NCI-H2029 treated with DMSO at 0.1 percent for 48 hours (cell line): ENCODE data around the gene NT5DC4.

Experiments
- DNase-seq: peaks from one replicate; lab custom pipeline; 2025; lab: John Stamatoyannopoulos, UW

The NT5DC4 gene

DNA sequence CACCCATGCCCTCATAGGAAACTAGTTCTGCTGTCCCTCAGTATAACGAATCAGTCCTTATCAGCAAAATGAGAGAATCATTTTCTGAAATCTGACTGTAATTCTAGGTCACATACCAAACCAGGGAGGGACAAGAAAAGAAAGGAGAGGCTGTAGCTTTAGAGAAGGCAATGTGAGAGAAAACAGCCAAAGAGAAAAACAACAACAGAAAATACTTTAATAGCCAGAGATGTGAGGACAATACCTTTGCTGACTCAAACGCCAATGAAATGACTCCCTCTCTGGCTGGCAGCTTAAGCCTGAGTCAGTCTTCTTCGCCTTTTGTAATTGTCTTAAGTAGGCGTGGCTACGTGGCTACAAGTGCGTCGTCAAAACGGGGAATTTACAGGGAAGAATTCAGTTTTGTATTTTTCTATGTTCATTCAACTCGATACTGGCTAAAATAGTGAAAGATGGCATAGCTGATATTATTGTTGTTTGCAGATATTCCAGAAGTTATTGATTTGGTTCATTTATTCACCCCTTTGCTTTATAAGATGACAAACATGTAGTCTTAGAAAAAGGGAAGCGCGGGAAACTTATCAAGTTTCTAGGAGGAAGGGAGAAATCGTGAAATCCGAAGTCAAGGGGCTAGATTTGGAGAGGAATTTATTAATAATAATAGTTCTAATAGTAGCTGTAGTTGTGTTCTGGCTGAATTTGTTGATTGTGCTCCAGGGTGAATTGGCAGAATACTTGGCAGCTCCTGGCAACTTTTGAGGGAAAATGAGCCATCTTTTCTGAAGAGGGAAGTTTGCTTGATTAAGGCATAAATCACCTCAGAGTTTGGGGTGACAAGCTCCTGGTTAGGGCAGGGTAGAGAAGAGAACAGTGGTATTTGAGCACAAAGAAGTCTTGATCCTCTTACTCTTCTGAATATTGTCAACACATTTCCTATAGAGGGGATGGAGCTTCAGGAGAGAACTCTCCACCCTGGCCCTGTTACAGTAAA is 63.7 kb downstream of the NT5DC4 start, which contains the start of gene IL1A:
TSS of gene IL1A (minus strand) at position 295 of the 991 bp plus-strand sequence. CDS start 723 bp downstream, outside the sequence.
- DNase-seq, result no peak

DNA sequence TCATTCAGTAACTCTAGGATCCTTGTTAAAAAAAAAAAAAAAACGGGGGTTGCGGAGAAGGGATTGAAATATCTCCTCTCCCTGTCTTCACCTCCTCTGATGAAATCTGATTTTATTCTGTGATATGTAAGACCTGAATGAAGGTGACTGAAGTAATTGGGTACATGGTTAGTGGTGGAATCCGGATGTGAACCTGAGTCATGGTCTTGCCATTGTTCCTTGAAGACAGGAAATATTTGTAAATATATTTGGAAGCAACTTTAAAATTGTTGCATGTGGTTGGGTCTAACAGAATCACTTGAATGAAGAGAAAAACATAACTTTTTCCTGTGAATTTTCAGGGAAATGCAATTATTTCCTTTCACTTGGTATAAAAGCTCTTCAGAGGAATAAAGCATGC is 66.5 kb downstream of the NT5DC4 start:
- DNase-seq, result no peak

DNA sequence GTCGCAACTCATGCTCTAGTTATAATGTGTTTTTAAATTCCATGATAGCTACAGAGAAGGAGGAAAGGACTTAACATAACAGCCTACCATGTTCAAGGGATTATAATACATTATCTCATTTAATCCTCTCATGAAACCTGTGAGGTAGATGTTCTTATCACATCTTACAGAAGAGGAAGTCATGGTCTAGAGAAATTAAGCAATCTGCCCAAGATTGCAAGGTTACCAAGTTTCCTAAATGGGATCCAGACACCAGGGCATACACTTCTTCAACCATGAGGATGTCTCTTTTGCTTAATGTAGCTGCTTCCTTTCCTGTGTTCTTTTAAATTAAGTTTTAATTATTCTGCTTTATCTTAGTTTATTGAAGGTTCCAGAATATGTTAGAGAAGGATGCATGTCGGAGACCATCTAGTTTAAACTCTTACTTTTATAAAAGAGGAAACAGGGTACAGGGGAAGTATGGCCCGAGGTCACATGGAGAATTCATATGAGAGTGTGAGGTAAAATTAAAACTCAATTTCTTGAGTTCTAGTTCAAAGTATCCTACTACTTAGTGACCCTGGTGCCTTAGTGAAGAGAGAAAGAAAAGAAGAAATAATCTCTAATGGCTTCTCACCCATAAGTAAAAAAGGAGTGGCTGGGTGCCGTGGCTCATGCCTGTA is 67.0 kb downstream of the NT5DC4 start:
- no peak for DNase-seq

DNA sequence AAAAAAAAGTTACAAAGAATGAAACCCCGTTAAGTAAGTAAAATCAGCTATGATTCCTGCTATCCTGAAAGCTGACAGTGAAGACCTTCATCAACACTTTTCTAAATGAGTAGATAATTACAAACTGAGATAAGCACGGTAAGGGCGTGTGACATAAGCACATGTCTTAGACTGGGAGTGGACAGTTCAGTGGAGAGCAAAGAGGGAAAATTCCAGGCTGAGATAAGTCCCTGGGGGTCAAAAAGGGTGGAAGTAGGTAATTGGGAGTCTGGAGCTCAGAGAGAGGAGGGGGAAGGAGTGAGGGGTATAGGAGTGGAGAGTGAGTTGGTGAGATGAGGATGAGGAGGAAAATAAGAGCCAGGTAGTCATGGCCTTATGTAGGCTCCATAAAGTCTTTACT is 67.8 kb downstream of the NT5DC4 start:
- no peak for DNase-seq
